ENCODE data around the gene TM9SF1.

Gene TM9SF1

DNA sequence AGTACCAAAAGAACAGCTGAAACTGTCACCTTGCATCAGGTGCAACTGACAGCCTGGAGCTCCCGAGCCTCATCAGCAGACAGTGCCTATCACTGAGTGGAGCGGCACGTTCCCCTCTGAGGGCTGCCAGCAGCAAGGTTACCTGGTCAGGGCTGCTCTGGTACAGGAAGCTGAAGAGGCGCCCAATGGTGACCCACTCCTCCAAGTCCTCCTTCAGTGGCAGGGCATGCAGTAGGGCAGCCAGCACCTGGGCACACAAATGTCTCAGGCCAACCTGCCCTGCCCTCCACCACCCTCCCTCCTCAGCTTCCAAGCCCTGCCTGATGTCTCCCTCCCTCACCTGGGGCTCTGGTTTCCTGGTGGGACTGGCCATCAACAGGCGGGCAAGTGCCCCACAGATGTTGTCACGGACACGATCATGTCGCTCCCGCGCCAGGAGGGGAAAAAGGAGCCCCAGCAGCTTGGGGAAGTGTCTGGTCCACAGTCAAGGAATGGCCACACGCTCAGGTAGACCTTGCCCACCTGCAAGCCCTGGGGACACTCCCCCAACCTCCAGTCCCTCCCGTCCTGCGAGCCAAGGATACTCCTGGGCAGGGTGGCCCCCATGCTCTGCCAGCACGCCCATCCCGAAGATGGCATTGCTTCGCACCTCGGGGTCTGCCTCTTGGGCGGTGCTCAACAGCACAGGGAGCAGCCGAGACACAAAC is 13.7 kb downstream of the TM9SF1 start:
- peaks cover 56% of the 10 kb centered on the region for H3K36me3 Mint-ChIP-seq (ENCODE audit: low read depth)
- H3K27me3 Mint-ChIP-seq = no peaks in the 10 kb centered on the region
- H3K4me3 Mint-ChIP-seq = no peak overlapping the region
- peaks cover 3% of the 10 kb centered on the region for H3K4me1 Mint-ChIP-seq (ENCODE audit: low read depth)
- H3K27ac Mint-ChIP-seq = no peak overlapping the region
- no peaks in the 10 kb centered on the region for H3K9me3 Mint-ChIP-seq

DNA sequence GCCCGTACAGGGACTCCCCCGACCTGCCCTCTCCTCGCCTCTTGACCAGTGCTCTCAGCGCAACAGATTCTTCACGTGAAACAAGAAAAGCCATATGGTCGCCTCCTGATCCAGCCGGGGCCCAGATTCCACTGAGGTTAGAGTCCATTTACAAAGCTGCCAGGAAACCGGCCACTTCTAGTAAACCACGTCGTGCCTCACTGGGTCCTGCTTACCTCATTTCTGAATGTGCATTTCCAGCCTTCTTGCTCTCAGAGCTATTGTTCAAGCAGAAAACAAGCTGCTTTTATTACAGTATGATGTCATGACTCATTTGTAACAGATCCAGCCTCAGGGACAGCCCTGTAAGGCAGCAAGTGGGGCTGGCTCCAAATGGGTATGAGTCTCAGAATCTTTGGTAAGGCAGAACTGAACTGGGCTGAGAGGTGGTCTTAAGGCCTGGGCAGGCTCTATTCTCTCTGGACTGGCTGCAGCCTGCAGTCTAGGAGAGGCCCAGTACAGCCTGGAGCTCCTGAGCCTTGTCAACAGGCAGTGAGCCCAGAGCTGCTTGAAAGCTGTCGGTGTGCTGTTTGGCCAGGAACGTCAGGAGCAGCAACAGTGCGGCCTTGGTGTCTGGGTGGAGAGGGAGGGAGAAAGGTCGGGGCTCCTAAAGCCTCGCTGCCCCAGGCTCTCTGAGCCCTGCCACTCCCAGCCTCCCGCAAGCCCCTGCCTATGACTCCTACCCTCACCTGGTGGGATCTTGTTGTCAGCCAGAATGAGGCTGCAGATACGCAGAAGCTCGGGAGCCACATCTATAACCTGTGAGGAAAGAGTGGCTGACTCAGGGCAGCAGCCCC is 15.1 kb downstream of the TM9SF1 start:
- peak overlapping the region; percentile 13 for H3K4me3 Mint-ChIP-seq
- peaks cover 3% of the 10 kb centered on the region for H3K4me1 Mint-ChIP-seq (ENCODE audit: low read depth)
- H3K27me3 Mint-ChIP-seq = no peaks in the 10 kb centered on the region
- peak overlapping the region; percentile 71 for H3K27ac Mint-ChIP-seq
- no peaks in the 10 kb centered on the region for H3K9me3 Mint-ChIP-seq
- H3K36me3 Mint-ChIP-seq (ENCODE audit: low read depth) = peaks cover 50% of the 10 kb centered on the region

DNA sequence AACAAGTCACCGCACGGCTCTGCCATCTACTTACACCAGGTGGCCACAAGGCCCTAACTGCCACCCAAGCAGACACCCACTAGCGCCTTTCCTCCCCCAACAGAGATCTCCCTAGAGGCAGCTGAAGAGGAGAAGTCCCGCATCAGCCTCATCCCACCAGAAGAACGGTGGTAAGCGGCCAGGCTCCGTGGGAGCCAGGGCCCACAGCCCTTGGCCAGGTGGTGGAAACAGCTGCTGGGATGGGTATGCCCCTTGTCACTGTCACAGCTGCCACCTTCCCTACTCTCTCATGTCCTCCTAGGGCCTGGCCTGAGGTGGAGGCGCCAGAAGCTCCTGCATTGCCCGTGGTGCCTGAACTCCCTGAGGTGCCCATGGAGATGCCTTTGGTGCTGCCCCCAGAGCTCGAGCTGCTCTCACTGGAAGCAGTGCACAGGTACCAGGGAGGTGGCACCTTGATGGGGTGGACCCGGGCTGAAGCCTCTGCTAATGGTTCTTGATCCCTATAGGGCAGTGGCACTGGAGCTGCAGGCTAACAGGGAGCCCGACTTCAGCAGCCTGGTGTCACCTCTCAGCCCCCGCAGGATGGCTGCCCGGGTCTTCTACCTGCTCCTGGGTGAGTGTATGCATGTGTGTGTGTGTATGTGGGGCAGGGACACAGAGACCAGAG is 15.8 kb downstream of the TM9SF1 start:
- Mint-ChIP-seq H3K4me3 (peak overlapping the region; percentile 13), H3K27me3 (no peaks in the 10 kb centered on the region), H3K27ac (peak overlapping the region; percentile 71), H3K4me1 (ENCODE audit: low read depth) (peaks cover 3% of the 10 kb centered on the region), H3K36me3 (ENCODE audit: low read depth) (peaks cover 52% of the 10 kb centered on the region), H3K9me3 (no peaks in the 10 kb centered on the region)

DNA sequence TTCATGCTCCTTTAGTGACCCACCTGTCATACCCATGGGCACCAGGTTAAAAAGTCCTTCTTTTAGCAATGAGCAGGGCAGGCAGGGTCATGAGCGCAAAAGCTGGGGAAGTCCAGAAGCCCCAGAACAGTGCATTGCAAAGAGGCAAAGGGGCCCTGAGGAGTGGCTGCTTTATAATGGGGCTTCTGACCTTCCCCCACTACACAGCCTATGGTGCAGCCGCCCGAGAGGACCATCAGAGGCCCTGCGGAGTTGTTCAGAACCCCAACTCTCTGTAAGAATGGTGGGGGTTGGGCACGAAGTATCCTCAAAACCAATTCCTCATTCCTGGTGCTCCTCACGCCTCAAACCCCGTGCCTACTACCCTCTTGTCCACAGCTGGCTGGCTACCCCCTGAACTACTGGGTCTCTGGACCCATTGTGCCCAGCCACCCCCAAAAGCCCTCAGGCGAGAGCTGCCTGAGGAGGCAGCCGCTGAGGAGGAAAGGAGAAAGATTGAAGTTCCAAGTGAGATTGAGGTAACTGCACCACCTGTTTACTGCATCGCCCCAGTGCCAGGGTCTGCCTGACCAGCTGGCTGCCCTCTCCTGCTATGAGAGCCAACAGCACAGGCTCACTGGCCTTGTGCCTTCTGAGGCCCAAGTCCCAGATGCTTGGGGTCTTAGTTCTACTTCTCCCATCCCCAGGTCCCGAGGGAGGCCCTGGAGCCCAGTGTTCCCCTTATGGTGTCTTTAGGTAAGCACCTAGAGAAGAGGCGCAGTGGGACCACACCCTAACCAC is 16.7 kb downstream of the TM9SF1 start:
- H3K27ac Mint-ChIP-seq = peak overlapping the region; percentile 38
- H3K4me3 Mint-ChIP-seq = no peak overlapping the region
- peaks cover 3% of the 10 kb centered on the region for H3K4me1 Mint-ChIP-seq (ENCODE audit: low read depth)
- H3K36me3 Mint-ChIP-seq (ENCODE audit: low read depth) = peaks cover 54% of the 10 kb centered on the region
- no peaks in the 10 kb centered on the region for H3K9me3 Mint-ChIP-seq
- H3K27me3 Mint-ChIP-seq = no peaks in the 10 kb centered on the region

DNA sequence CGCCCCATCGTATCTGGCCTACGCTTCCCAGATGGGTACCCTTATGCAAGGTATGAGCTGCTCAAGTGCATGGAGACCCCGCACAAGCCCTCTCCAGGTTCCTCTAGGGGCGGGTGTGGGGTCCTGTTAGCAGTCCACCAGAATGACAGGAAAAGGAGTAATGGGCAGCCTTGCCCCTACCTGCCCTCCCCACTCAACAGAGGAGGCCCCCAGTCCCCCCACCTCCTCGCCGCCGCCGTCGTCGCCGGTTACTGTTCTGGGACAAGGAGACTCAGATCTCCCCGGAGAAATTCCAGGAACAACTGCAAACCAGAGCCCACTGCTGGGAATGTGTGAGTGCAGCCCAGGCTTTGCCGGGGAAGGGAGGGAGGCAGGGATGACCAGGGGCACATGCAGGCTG is 17.4 kb downstream of the TM9SF1 start:
- H3K27ac Mint-ChIP-seq = no peak overlapping the region
- peaks cover 3% of the 10 kb centered on the region for H3K4me1 Mint-ChIP-seq (ENCODE audit: low read depth)
- peaks cover 55% of the 10 kb centered on the region for H3K36me3 Mint-ChIP-seq (ENCODE audit: low read depth)
- no peaks in the 10 kb centered on the region for H3K9me3 Mint-ChIP-seq
- no peak overlapping the region for H3K4me3 Mint-ChIP-seq
- no peaks in the 10 kb centered on the region for H3K27me3 Mint-ChIP-seq

DNA sequence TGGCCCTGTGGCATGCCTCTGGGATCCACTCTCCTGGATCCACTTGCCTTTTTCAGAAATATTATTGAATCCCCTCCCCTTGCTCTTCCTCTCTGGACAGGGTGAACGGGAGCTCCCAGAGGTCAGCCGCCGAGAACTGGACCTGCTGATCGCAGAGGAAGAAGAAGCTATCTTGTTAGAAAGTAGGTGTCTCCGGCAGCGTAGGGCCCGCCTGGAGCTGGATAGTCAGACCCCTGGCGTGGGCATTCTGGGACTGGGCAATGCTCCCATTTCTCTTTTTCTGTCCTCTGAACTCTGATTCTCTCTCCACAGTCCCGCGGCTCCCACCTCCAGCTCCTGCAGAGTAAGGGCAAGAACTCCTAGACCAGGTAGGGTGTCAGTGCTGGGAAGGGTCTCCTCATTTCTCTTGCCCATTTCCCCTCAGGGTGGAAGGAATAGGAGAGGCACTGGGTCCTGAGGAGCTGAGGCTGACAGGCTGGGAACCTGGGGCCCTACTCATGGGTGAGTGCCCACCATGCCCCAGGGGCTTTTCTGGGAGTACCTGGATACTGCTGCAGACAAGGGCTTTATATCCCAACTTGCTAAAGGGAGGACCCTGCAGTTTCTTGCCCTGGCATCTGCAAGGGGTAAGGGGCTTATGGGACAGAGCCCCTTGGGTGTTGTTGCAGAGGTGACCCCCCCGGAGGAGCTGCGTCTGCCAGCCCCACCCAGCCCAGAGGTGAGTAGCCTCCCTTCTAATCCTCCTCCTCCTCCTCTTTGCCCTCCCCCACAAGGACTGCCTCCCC is 18.0 kb downstream of the TM9SF1 start:
- H3K27me3 Mint-ChIP-seq = no peaks in the 10 kb centered on the region
- no peaks in the 10 kb centered on the region for H3K9me3 Mint-ChIP-seq
- H3K4me1 Mint-ChIP-seq (ENCODE audit: low read depth) = peaks cover 5% of the 10 kb centered on the region
- H3K4me3 Mint-ChIP-seq = no peak overlapping the region
- peaks cover 49% of the 10 kb centered on the region for H3K36me3 Mint-ChIP-seq (ENCODE audit: low read depth)
- H3K27ac Mint-ChIP-seq = peak overlapping the region; percentile 49

DNA sequence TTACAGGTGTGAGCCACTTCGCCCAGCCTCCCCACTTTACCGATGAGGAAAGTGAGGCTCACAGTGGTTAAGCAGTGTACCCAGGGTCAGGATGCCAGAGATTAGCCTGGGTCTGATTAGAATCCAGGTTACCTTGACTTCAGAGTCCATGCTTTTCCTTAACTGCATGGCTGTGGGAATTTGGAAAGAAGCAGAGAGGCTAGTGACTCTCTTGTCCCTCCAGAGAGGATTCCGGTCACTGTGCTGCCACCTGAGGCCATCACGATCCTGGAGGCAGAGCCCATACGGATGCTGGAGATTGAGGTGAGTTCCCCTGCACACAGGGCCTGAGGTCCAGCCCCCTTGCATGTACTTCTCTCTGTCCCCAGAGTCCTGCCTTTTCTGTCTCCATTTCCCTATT is 18.6 kb downstream of the TM9SF1 start:
- H3K4me1 Mint-ChIP-seq (ENCODE audit: low read depth) = peaks cover 9% of the 10 kb centered on the region
- H3K4me3 Mint-ChIP-seq = no peak overlapping the region
- H3K9me3 Mint-ChIP-seq = no peaks in the 10 kb centered on the region
- H3K27ac Mint-ChIP-seq = no peak overlapping the region
- peaks cover 44% of the 10 kb centered on the region for H3K36me3 Mint-ChIP-seq (ENCODE audit: low read depth)
- no peaks in the 10 kb centered on the region for H3K27me3 Mint-ChIP-seq

DNA sequence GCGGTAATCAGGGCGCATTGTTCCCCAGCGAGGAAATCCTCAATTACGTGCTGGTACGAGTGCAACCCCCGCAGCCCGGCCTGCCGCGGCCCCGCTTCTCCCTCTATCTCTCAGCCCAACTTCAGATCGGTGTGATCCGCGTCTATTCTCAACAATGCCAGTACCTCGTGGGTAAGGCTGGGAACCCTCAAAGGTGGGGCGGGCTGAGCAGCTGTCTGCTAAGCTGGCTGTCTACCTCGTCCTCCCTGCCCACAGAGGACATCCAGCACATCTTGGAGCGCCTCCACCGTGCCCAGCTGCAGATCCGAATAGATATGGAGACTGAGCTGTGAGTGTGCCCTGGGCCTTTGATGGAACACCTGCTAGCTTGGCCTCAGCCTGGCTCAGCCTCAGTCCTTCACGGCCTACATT is 22.4 kb downstream of the TM9SF1 start:
- peaks cover 26% of the 10 kb centered on the region for H3K4me1 Mint-ChIP-seq (ENCODE audit: low read depth)
- H3K36me3 Mint-ChIP-seq (ENCODE audit: low read depth) = peaks cover 34% of the 10 kb centered on the region
- no peaks in the 10 kb centered on the region for H3K9me3 Mint-ChIP-seq
- no peak overlapping the region for H3K27ac Mint-ChIP-seq
- no peaks in the 10 kb centered on the region for H3K27me3 Mint-ChIP-seq
- peak overlapping the region; percentile 80 for H3K4me3 Mint-ChIP-seq

DNA sequence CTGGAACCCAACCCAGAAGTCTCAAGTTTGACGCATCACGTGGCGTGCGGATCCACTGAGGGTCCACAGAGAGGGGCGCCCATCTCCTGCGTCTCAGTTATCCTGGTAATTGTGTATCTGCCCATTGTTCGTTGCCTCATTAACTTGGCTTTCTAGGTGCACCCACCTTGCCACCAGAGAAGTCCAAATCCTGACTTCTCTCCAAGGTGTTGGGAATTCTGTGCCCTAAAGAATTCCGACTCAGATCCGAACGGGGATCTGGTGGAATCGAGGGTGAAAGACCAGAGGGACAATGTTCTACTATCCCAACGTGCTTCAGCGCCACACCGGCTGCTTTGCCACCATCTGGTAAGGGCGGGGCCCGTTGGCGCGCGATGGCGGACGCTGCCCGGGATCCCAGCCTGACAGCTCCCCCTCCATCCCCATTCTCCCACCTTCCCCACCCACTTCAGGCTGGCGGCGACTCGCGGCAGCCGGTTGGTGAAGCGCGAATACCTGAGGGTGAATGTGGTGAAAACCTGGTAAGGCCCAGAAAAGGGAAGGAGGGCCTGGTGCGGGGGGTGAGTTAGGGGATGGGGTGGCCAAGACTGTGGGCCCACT is 22.9 kb downstream of the TM9SF1 start:
- peaks cover 39% of the 10 kb centered on the region for H3K36me3 Mint-ChIP-seq (ENCODE audit: low read depth)
- H3K4me3 Mint-ChIP-seq = peak overlapping the region; percentile 80
- H3K27ac Mint-ChIP-seq = peak overlapping the region; percentile 40
- H3K9me3 Mint-ChIP-seq = no peaks in the 10 kb centered on the region
- no peaks in the 10 kb centered on the region for H3K27me3 Mint-ChIP-seq
- H3K4me1 Mint-ChIP-seq (ENCODE audit: low read depth) = peaks cover 28% of the 10 kb centered on the region

DNA sequence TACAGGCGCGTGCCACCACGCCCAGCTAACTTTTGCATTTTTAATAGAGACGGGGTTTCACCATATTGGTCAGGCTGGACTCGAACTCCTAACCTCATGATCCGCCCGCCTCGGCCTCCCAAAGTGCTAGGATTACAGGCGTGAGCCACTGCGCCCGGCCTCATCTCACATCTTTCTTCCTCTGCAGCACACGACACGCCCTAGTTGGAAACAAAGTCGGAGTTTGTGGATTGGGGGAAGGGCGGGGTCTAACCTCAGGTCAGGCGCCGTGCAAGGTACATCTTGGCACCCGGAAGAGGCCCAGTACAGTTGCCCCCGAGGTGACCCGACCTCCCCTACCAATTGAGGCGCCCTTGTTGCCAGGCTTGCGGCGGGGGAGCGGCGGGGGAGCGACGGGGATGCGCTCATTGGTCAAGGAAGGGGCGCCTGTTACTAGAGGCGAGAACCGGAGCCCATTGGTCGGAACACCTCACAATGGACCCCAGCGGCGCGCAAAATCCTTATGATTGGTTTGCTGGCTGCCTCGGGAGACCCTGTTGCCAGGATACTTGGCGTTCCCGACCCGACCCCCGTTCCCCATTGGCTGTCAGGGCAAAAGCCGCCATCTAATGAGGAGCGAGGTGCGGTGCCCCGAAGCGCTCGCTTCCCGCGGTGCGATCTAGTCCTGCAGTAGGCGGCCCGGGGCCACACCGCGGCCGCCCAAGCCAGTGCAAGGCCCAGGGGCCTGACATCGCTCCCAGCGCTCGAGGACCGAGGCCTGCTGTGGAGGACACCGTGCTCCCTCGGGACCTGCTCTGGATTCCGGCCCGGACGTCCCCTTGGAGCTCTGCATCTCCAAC is 23.6 kb downstream of the TM9SF1 start, which contains the start of gene REC8:
REC8 (plus strand) TSS at position 659 of the 839 bp plus-strand sequence. CDS start 473 bp downstream, outside the sequence.
- H3K4me1 Mint-ChIP-seq (ENCODE audit: low read depth) = peaks cover 29% of the 10 kb centered on the region
- H3K27me3 Mint-ChIP-seq = no peaks in the 10 kb centered on the region
- peak within 1 kb of the TSS; percentile 80 for H3K4me3 Mint-ChIP-seq
- peak within 1 kb of the TSS; percentile 76 for H3K27ac Mint-ChIP-seq
- peaks cover 42% of the 10 kb centered on the region for H3K36me3 Mint-ChIP-seq (ENCODE audit: low read depth)
- no peaks in the 10 kb centered on the region for H3K9me3 Mint-ChIP-seq

DNA sequence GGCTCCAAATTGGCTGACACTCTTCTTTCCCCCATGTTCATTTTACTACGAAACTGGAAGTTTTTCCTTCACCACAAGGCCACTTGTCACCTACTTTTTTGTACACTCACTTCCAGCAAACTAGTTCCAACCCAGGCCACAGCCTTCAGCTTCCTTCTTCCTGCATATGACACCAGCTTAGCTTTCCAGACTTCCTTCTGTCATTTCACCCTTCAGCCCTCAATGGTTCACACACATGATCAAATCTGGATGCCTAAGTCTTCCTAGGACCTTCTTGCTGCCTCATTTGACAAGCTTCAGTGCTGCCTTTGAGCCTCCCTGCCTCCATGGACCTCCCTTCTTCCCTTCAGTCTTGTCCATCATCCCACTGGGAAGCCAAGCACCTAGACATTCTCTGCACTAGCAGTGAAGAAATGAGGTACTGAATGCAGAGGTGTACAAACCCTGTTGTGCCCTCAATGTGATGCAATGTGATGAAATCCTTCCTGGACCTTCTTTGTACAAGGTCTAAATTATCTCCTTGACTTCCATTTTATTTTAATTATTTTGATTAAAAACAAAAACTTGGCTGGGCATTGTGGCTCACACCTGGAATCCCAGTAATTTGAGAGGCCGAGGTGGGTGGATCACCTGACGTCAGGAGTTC is 27.6 kb downstream of the TM9SF1 start:
- Mint-ChIP-seq H3K36me3 (ENCODE audit: low read depth) (peaks cover 63% of the 10 kb centered on the region), H3K4me3 (no peak overlapping the region), H3K9me3 (no peaks in the 10 kb centered on the region), H3K4me1 (ENCODE audit: low read depth) (peaks cover 53% of the 10 kb centered on the region), H3K27ac (peak overlapping the region; percentile 82), H3K27me3 (no peaks in the 10 kb centered on the region)

DNA sequence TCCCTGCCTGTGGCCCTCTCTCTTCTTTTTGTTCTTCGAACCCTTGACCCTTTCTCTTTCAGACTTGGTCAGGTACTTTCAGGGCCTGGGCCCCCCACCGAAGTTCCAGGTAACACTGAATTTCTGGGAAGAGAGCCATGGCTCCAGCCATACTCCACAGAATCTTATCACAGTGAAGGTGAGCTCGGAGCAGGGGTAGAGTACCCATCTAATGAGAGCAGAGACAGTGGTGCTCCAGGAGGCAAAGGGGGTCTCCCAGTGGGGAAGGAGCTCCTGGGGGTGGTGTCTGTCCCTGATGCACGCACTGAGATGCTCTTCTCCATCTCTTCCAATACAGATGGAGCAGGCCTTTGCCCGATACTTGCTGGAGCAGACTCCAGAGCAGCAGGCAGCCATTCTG is 29.5 kb downstream of the TM9SF1 start:
- peaks cover 54% of the 10 kb centered on the region for H3K4me1 Mint-ChIP-seq (ENCODE audit: low read depth)
- no peaks in the 10 kb centered on the region for H3K9me3 Mint-ChIP-seq
- H3K4me3 Mint-ChIP-seq = no peak overlapping the region
- peaks cover 76% of the 10 kb centered on the region for H3K36me3 Mint-ChIP-seq (ENCODE audit: low read depth)
- no peaks in the 10 kb centered on the region for H3K27me3 Mint-ChIP-seq
- H3K27ac Mint-ChIP-seq = peak overlapping the region; percentile 71
